GM18861 (cell line): Measurements from ENCODE around the gene STRC.
"Not testable (repeated sequence)": the region's sequence is repeated elsewhere in the genome, so short reads cannot be mapped to it uniquely, and the experiment has no call there.

ENCODE experiments used
- ATAC-seq: cut with Tn5 transposase; IDR thresholded peaks from one replicate; pipeline ENCODE4 v1.9.1; 2021; ENCODE audit not compliant: unreplicated experiment

STRC gene

GRCh38 chr15:43566615-43567014 is 52.0 kb downstream of the STRC start:
- not testable (repeated sequence) for ATAC-seq

GRCh38 chr15:43563793-43564192 is 54.8 kb downstream of the STRC start:
- ATAC-seq, result not testable (repeated sequence)

GRCh38 chr15:43562753-43563152 is 55.8 kb downstream of the STRC start:
- ATAC-seq, result not testable (repeated sequence)

GRCh38 chr15:43552986-43553385 is 65.6 kb downstream of the STRC start:
- ATAC-seq, result no peak

GRCh38 chr15:43552256-43552655 is 66.3 kb downstream of the STRC start:
- ATAC-seq, result no peak

- no peak for ATAC-seq
These were observed 67.9 kb downstream of the STRC start for GRCh38 chr15:43550527-43551363.
